Ovary (tissue), 9 donors: ENCODE measurements around the gene GMPR2. TPM values are rescaled to one million over a fixed set of nuclear protein-coding genes. Genes with fewer than 3 reads are reported as not detected.
"Not testable (repeated sequence)": the region's sequence is repeated elsewhere in the genome, so short reads cannot be mapped to it uniquely, and the experiment has no call there.

Experiments used
- DNase-seq, 5 donors: peaks; one replicate each; pipeline ENCODE4 v3.0.0-alpha.2; 2019 to 2020
- H3K27ac ChIP-seq, 2 donors: fragments of 200-600 bp; one replicate each; pipeline versions ENCODE4 v1.5.1 to v1.8.0; 2019 to 2022
- H3K27me3 ChIP-seq: fragments of 200-600 bp; one replicate; pipeline ENCODE4 v1.8.0; 2022
- H3K36me3 ChIP-seq: fragments of 200-600 bp; sonication (generic); one replicate; pipeline ENCODE4 v1.5.1; 2019
- H3K4me1 ChIP-seq: one replicate; pipeline ENCODE4 v1.8.1; 2013; ENCODE audit warnings: mild to moderate bottlenecking, moderate library complexity; ENCODE audit not compliant: insufficient read depth
- H3K4me3 ChIP-seq: fragments of 200-600 bp; sonication (generic); one replicate; pipeline ENCODE4 v1.5.1; 2017
- H3K9me3 ChIP-seq, 2 donors: fragments of 200-600 bp in 1 of 2; sonication (generic) in 1 of 2; one replicate each; pipeline versions ENCODE4 v1.5.1 to v1.8.1; 2013 to 2019; ENCODE audit warnings: mild to moderate bottlenecking in 1 of 2, moderate library complexity in 1 of 2
- CTCF ChIP-seq, 3 donors: fragments of 450-650 bp in 2 of 3; fragments of 200-600 bp in 1 of 3; IDR thresholded peaks; one replicate each; pipeline versions ENCODE4 v1.5.1 to v1.8.0; 2016 to 2022; ENCODE audit warnings: antibody characterized with exemption in 3 of 3, mild to moderate bottlenecking in 1 of 3
- EP300 ChIP-seq: sonication (generic); formaldehyde crosslinking; IDR thresholded peaks from one replicate; pipeline ENCODE4 v1.6.1; 2017; ENCODE audit warnings: antibody characterized with exemption
- POLR2A ChIP-seq: fragments of 450-650 bp; IDR thresholded peaks from one replicate; pipeline ENCODE4 v1.6.1; 2017; ENCODE audit warnings: antibody characterized with exemption, mild to moderate bottlenecking, moderate library complexity
- WGBS, 3 donors: extraction: QIAGEN DNeasy Blood & Tissue Kit in 1 of 3; methylation state at CpG; one replicate each; pipeline versions ENCODE4 v1.1.5 to v1.1.7; 2013 to 2017; 5-methylcytosine and 5-hydroxymethylcytosine counted together
- intact Hi-C, 4 donors: fragments of 100-400 bp; cut with DNase I; formaldehyde crosslinking; loops; one replicate each; pipeline versions ENCODE4 v1.11.0 to v1.15.1; 2022 to 2023
- polyA plus RNA-seq, 2 donors: library from polyadenylated mRNA; stranded (reverse); fragments of 200-250 nt in 1 of 2; fragments of 350-450 nt in 1 of 2; fragmentation: Illumina TruSeq in 1 of 2; extraction: RNeasy Lipid Tissue Mini Kit (QIAGEN cat#74804) in 1 of 2; gene quantifications; one replicate each; pipeline ENCODE4 v1.2.3, GENCODE V29; 2013 to 2014
- total RNA-seq, 7 donors: library from RNA; depleted of rRNA in 2 of 7; stranded (reverse); fragments of >200 nt in 2 of 7; fragmentation: NEBNext Ultra II Directional in 3 of 7; extraction: Animal tissue kit (Norgen Biotek cat#: 25700) in 3 of 7; gene quantifications; one replicate each; pipeline versions ENCODE4 v1.1.0 to v1.2.4, GENCODE V29; 2016 to 2023
- donor health status: DM: no; HTN: no; CAD: no; lungs with moderate emphysema.
- donor health status: DM: no; HTN: no; CAD: no.
- donor health status: Bipolar disorder and iron deficiency.
- donor health status: DM: yes; HTN: yes; CAD: no.
- donor health status: DM: no; HTN: no; CAD: no.
- donor health status: DM: yes; HTN: yes; CAD: no.

Gene GMPR2
- total and polyA plus RNA-seq, 9 donors: 46.2 to 85.7 (median 59.4) TPM

GRCh38 chr14:24243336-24243836, 10.7 kb downstream of the GMPR2 start:
- DNase-seq: peak in 1 of 5 donors; percentile 51
- TF ChIP-seq CTCF (IDR thresholded peaks at IDR 0.05) (no peak), EP300 (no peak), POLR2A (no peak)
- Histone ChIP-seq H3K4me1 (peaks cover 7% of the 10 kb centered on the region), H3K36me3 (no peaks in the 10 kb centered on the region), H3K9me3 (no peaks in the 10 kb centered on the region), H3K27me3 (no peaks in the 10 kb centered on the region), H3K27ac (peak overlapping the region; percentile 92 to 96), H3K4me3 (peak overlapping the region; percentile 91)
- WGBS, 3 donors: 57 to 63% (median 62%) methylated on average over 10 of the region's 10 CpGs
- intact Hi-C loops: loop anchor here in 3 of 4 donors (5.0 kb wide), 4 partner anchors 54 to 189 kb away; partner anchors contain the start of genes CIDEB (in 1 of the 3), DHRS1 (in 1 of the 3), LTB4R (in 1 of the 3) and LTB4R2 (in 1 of the 3)

GRCh38 chr14:24245350-24245749, 12.6 kb downstream of the GMPR2 start:
- 85 to 93% (median 91%) methylated on average over 11 of the region's 11 CpGs for WGBS, 3 donors
- DNase-seq: peak in 1 of 5 donors; percentile 13
- H3K36me3 ChIP-seq, H3K9me3 ChIP-seq, intact Hi-C loops, H3K27me3 ChIP-seq, H3K4me1 ChIP-seq, H3K4me3 ChIP-seq, H3K27ac ChIP-seq: not testable (repeated sequence)

- 81 to 94% (median 85%) methylated on average over 3 of the region's 3 CpGs for WGBS, 3 donors
- intact Hi-C loops: no loop called here
- TF ChIP-seq POLR2A (no peak), CTCF (IDR thresholded peaks at IDR 0.05) (no peak)
These were observed 14.1 kb downstream of the GMPR2 start for GRCh38 chr14:24246765-24247212.

GRCh38 chr14:24247422-24247821, 14.7 kb downstream of the GMPR2 start:
- 73 to 75% (median 74%) methylated on average over 7 of the region's 7 CpGs for WGBS, 3 donors
- intact Hi-C loops: no loop called here
- H3K27me3 ChIP-seq: no peaks in the 10 kb centered on the region

More at GRCh38 chr14:24246765-24247212, 14.1 kb downstream of the GMPR2 start:
- Histone ChIP-seq H3K27me3 (no peaks in the 10 kb centered on the region), H3K4me3 (no peak overlapping the region), H3K36me3 (no peaks in the 10 kb centered on the region), H3K9me3 (no peaks in the 10 kb centered on the region), H3K4me1 (peaks cover 2% of the 10 kb centered on the region), H3K27ac (no peak overlapping the region)
- DNase-seq: no peak

More at GRCh38 chr14:24247422-24247821, 14.7 kb downstream of the GMPR2 start:
- Histone ChIP-seq H3K36me3 (no peaks in the 10 kb centered on the region), H3K27ac (no peak overlapping the region), H3K4me3 (no peak overlapping the region), H3K4me1 (peaks cover 2% of the 10 kb centered on the region), H3K9me3 (no peaks in the 10 kb centered on the region)
- no peak for TF ChIP-seq POLR2A
- TF ChIP-seq CTCF (IDR thresholded peaks at IDR 0.05): no peak
- no peak for TF ChIP-seq EP300
- peak in 1 of 5 donors; percentile 11 for DNase-seq
